ENCODE results near the gene IL17RC. TPM values are rescaled to one million over a fixed set of nuclear protein-coding genes. Genes with fewer than 3 reads are reported as not detected.

IL17RC gene
- total and polyA plus RNA-seq, 2 donors (not counting 1 experiment from before 2014, with no cell fraction given) = 17.1 to 17.5 TPM

DNA sequence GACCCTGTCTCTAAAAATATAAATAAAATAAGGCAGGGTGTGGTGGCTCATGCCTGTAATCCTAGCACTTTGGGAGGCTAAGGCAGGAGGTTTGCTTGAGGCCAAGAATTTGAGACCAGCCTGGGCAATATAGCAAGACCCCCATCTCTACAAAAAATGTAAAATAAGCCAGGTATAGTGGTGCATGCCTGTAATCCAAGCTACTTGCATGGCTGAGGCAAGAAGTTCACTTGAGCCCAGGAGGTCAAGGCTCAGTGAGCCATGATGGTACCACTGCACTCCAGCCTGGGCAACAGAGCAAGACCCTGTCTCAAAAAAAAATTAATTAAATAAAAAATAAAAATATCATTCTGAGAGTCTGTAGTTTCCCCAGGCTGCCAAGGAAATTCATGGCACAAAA, 30.6 kb upstream of the IL17RC start:
- Histone ChIP-seq H3K27me3 (ENCODE audit: control insufficient read depth, insufficient read depth, low read length) (no peaks in the 10 kb centered on the region), H3K4me3 (replicated peaks in 1 of 4; ENCODE audit: control extremely low read depth in 1 of 4, insufficient read depth in 1 of 4, low read depth in 3 of 4, low read length in 4 of 4) (no peak overlapping the region), H2AFZ (ENCODE audit: low read length) (no peak overlapping the region), H4K20me1 (ENCODE audit: control insufficient read depth, extremely low read depth, insufficient read depth, low read length) (no peaks in the 10 kb centered on the region), H3K27ac (ENCODE audit: insufficient read depth, low read length) (no peak overlapping the region), H3K4me1 (ENCODE audit: control insufficient read depth, extremely low read depth, insufficient read depth, low read length) (peaks cover 5% of the 10 kb centered on the region), H3K79me2 (ENCODE audit: control insufficient read depth, insufficient read depth, low read length) (peaks cover 9% of the 10 kb centered on the region), H3K36me3 (ENCODE audit: control insufficient read depth, insufficient read depth, low read length) (no peaks in the 10 kb centered on the region), H3K4me2 (ENCODE audit: extremely low read depth, insufficient read depth, low read length) (no peak overlapping the region), H3K9ac (ENCODE audit: insufficient read depth, low read length) (no peak overlapping the region), H3K9me3 (ENCODE audit: control insufficient read depth, insufficient read depth, low read depth, low read length) (no peaks in the 10 kb centered on the region)
- no peak for DNase-seq (ENCODE audit: low read depth in 2 of 2)
- TF ChIP-seq, protein P1, sequence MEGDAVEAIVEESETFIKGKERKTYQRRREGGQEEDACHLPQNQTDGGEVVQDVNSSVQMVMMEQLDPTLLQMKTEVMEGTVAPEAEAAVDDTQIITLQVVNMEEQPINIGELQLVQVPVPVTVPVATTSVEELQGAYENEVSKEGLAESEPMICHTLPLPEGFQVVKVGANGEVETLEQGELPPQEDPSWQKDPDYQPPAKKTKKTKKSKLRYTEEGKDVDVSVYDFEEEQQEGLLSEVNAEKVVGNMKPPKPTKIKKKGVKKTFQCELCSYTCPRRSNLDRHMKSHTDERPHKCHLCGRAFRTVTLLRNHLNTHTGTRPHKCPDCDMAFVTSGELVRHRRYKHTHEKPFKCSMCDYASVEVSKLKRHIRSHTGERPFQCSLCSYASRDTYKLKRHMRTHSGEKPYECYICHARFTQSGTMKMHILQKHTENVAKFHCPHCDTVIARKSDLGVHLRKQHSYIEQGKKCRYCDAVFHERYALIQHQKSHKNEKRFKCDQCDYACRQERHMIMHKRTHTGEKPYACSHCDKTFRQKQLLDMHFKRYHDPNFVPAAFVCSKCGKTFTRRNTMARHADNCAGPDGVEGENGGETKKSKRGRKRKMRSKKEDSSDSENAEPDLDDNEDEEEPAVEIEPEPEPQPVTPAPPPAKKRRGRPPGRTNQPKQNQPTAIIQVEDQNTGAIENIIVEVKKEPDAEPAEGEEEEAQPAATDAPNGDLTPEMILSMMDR (conservative IDR thresholded peaks at IDR 0.05 in 1 of 2, IDR thresholded peaks at IDR 0.05 in 1 of 2; ENCODE audit: low read depth in 1 of 2, low read length in 2 of 2) = no peak
- no peak for TF ChIP-seq EZH2 (IDR thresholded peaks at IDR 0.05; ENCODE audit: low read length, missing control alignments)

DNA sequence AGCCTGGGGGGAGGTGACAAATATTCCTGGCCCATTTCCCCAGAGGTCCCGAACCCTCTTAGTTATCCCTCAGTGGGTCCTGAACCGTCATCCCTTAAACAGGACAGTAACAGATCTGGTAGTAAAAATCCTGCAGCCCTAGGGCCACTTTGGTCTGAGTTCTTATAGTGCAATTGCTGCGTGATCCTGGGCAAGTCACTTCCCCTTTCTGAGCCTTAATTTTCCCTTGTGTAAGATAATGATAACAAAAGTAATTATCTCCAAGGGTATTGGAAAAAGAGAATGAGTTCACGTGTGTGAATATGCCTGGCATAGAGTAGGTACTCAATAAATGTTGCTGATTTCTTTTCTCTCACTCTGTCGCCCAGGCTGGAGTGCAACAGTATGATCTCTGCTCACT, 29.4 kb upstream of the IL17RC start:
- H3K4me1 ChIP-seq (ENCODE audit: control insufficient read depth, extremely low read depth, insufficient read depth, low read length) = peaks cover 5% of the 10 kb centered on the region
- H3K36me3 ChIP-seq (ENCODE audit: control insufficient read depth, insufficient read depth, low read length) = no peaks in the 10 kb centered on the region
- no peak overlapping the region for H3K4me2 ChIP-seq (ENCODE audit: extremely low read depth, insufficient read depth, low read length)
- no peak for DNase-seq (ENCODE audit: low read depth in 2 of 2)
- no peak overlapping the region for H3K4me3 ChIP-seq (replicated peaks in 1 of 4; ENCODE audit: control extremely low read depth in 1 of 4, insufficient read depth in 1 of 4, low read depth in 3 of 4, low read length in 4 of 4)
- no peak overlapping the region for H2AFZ ChIP-seq (ENCODE audit: low read length)
- H3K27ac ChIP-seq (ENCODE audit: insufficient read depth, low read length) = no peak overlapping the region
- H3K9ac ChIP-seq (ENCODE audit: insufficient read depth, low read length) = no peak overlapping the region
- peaks cover 18% of the 10 kb centered on the region for H3K79me2 ChIP-seq (ENCODE audit: control insufficient read depth, insufficient read depth, low read length)
- TF ChIP-seq EZH2 (IDR thresholded peaks at IDR 0.05; ENCODE audit: low read length, missing control alignments) = no peak
- TF ChIP-seq, protein P1 (conservative IDR thresholded peaks at IDR 0.05 in 1 of 2, IDR thresholded peaks at IDR 0.05 in 1 of 2; ENCODE audit: low read depth in 1 of 2, low read length in 2 of 2) = no peak
- H3K9me3 ChIP-seq (ENCODE audit: control insufficient read depth, insufficient read depth, low read depth, low read length) = no peaks in the 10 kb centered on the region
- no peaks in the 10 kb centered on the region for H3K27me3 ChIP-seq (ENCODE audit: control insufficient read depth, insufficient read depth, low read length)
- H4K20me1 ChIP-seq (ENCODE audit: control insufficient read depth, extremely low read depth, insufficient read depth, low read length) = no peaks in the 10 kb centered on the region

- TF ChIP-seq, protein P1 (conservative IDR thresholded peaks at IDR 0.05 in 1 of 2, IDR thresholded peaks at IDR 0.05 in 1 of 2; ENCODE audit: low read depth in 1 of 2, low read length in 2 of 2) = no peak
- TF ChIP-seq EZH2 (IDR thresholded peaks at IDR 0.05; ENCODE audit: low read length, missing control alignments) = no peak
Measured at GRCh38 chr3:9888540-9888939, 28.4 kb upstream of the IL17RC start.

More at GRCh38 chr3:9888540-9888939, 28.4 kb upstream of the IL17RC start:
- Histone ChIP-seq H3K27ac (ENCODE audit: insufficient read depth, low read length) (no peak overlapping the region), H3K9me3 (ENCODE audit: control insufficient read depth, insufficient read depth, low read depth, low read length) (no peaks in the 10 kb centered on the region), H2AFZ (ENCODE audit: low read length) (no peak overlapping the region), H3K27me3 (ENCODE audit: control insufficient read depth, insufficient read depth, low read length) (no peaks in the 10 kb centered on the region), H3K36me3 (ENCODE audit: control insufficient read depth, insufficient read depth, low read length) (peaks cover 2% of the 10 kb centered on the region), H3K4me3 (replicated peaks in 1 of 4; ENCODE audit: control extremely low read depth in 1 of 4, insufficient read depth in 1 of 4, low read depth in 3 of 4, low read length in 4 of 4) (no peak overlapping the region), H4K20me1 (ENCODE audit: control insufficient read depth, extremely low read depth, insufficient read depth, low read length) (no peaks in the 10 kb centered on the region), H3K9ac (ENCODE audit: insufficient read depth, low read length) (no peak overlapping the region), H3K4me2 (ENCODE audit: extremely low read depth, insufficient read depth, low read length) (no peak overlapping the region), H3K79me2 (ENCODE audit: control insufficient read depth, insufficient read depth, low read length) (peaks cover 25% of the 10 kb centered on the region), H3K4me1 (ENCODE audit: control insufficient read depth, extremely low read depth, insufficient read depth, low read length) (peaks cover 5% of the 10 kb centered on the region)
- no peak for DNase-seq (ENCODE audit: low read depth in 2 of 2)
